ENCODE data around the gene SLC16A12.

GRCh38 chr10:89470628-89471027, 64.8 kb downstream of the SLC16A12 start:
- TF ChIP-seq, protein P1, sequence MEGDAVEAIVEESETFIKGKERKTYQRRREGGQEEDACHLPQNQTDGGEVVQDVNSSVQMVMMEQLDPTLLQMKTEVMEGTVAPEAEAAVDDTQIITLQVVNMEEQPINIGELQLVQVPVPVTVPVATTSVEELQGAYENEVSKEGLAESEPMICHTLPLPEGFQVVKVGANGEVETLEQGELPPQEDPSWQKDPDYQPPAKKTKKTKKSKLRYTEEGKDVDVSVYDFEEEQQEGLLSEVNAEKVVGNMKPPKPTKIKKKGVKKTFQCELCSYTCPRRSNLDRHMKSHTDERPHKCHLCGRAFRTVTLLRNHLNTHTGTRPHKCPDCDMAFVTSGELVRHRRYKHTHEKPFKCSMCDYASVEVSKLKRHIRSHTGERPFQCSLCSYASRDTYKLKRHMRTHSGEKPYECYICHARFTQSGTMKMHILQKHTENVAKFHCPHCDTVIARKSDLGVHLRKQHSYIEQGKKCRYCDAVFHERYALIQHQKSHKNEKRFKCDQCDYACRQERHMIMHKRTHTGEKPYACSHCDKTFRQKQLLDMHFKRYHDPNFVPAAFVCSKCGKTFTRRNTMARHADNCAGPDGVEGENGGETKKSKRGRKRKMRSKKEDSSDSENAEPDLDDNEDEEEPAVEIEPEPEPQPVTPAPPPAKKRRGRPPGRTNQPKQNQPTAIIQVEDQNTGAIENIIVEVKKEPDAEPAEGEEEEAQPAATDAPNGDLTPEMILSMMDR (IDR thresholded peaks at IDR 0.05): no peak
- TF ChIP-seq HMGA2 (CRISPR knock-in tag; IDR thresholded peaks at IDR 0.05): no peak
